IMR-90 (cell line): ENCODE measurements around the gene RNF145.

Experiments used
- BHLHE40 ChIP-seq: fragments of 150-350 bp; IDR thresholded peaks from 2 replicates; pipeline ENCODE4 v1.6.1; 2016; ENCODE audit warnings: mild to moderate bottlenecking, low read depth, low read length
- CHD1 ChIP-seq: IDR thresholded peaks from 2 replicates; pipeline ENCODE4 v1.6.1; 2012; ENCODE audit warnings: low read depth, low read length, improper control_type of control experiment
- ELK1 ChIP-seq: fragments of 150-350 bp; IDR thresholded peaks from 2 replicates; pipeline ENCODE4 v1.6.1; 2016; ENCODE audit warnings: low read depth, mild to moderate bottlenecking, low read length, moderate library complexity, borderline replicate concordance
- FOS ChIP-seq: fragments of 150-350 bp; IDR thresholded peaks from 2 replicates; pipeline ENCODE4 v1.6.1; 2016; ENCODE audit warnings: low read depth, low read length
- MAZ ChIP-seq: IDR thresholded peaks from 2 replicates; pipeline ENCODE4 v1.6.1; 2012; ENCODE audit warnings: low read depth, mild to moderate bottlenecking, low read length, improper control_type of control experiment, moderate library complexity, borderline replicate concordance
- NFE2L2 ChIP-seq: fragments of 150-350 bp; IDR thresholded peaks from 2 replicates; pipeline ENCODE4 v1.6.1; 2016; ENCODE audit warnings: low read depth, mild to moderate bottlenecking, low read length
- POLR2A ChIP-seq: IDR thresholded peaks from 2 replicates; pipeline ENCODE4 v1.6.1; 2012; ENCODE audit warnings: mild to moderate bottlenecking, low read depth, low read length
- RAD21 ChIP-seq: IDR thresholded peaks from 2 replicates; pipeline ENCODE4 v1.6.1; 2012; ENCODE audit warnings: low read length, improper control_type of control experiment
- RCOR1 ChIP-seq: IDR thresholded peaks from 2 replicates; pipeline ENCODE4 v1.6.1; 2012; ENCODE audit warnings: mild to moderate bottlenecking, low read length, improper control_type of control experiment; ENCODE audit not compliant: insufficient replicate concordance
- RFX5 ChIP-seq: IDR thresholded peaks from 2 replicates; pipeline ENCODE4 v1.8.0; 2012; ENCODE audit warnings: low read depth, mild to moderate bottlenecking, low read length, moderate library complexity
- SMC3 ChIP-seq: fragments of 150-350 bp; IDR thresholded peaks from 2 replicates; pipeline ENCODE4 v1.6.1; 2016; ENCODE audit warnings: low read depth, mild to moderate bottlenecking, antibody characterized with exemption, low read length, moderate library complexity
- USF2 ChIP-seq: fragments of 150-350 bp; IDR thresholded peaks from 2 replicates; pipeline ENCODE4 v1.6.1; 2017; ENCODE audit warnings: mild to moderate bottlenecking, antibody characterized with exemption, low read length, low read depth
- TF ChIP-seq, protein P1 (sequence below): conservative IDR thresholded peaks from 2 replicates; pipeline ENCODE4 v1.5.1; 2012; ENCODE audit warnings: mild to moderate bottlenecking, low read depth, low read length, improper control_type of control experiment

- TF ChIP-seq, protein P1, sequence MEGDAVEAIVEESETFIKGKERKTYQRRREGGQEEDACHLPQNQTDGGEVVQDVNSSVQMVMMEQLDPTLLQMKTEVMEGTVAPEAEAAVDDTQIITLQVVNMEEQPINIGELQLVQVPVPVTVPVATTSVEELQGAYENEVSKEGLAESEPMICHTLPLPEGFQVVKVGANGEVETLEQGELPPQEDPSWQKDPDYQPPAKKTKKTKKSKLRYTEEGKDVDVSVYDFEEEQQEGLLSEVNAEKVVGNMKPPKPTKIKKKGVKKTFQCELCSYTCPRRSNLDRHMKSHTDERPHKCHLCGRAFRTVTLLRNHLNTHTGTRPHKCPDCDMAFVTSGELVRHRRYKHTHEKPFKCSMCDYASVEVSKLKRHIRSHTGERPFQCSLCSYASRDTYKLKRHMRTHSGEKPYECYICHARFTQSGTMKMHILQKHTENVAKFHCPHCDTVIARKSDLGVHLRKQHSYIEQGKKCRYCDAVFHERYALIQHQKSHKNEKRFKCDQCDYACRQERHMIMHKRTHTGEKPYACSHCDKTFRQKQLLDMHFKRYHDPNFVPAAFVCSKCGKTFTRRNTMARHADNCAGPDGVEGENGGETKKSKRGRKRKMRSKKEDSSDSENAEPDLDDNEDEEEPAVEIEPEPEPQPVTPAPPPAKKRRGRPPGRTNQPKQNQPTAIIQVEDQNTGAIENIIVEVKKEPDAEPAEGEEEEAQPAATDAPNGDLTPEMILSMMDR = no peak
- TF ChIP-seq MAZ = no peak
- no peak for TF ChIP-seq RCOR1
- TF ChIP-seq POLR2A = no peak
- TF ChIP-seq USF2 = no peak
- TF ChIP-seq ELK1 = no peak
- no peak for TF ChIP-seq FOS
- no peak for TF ChIP-seq CHD1
- no peak for TF ChIP-seq BHLHE40
- no peak for TF ChIP-seq RAD21
- TF ChIP-seq NFE2L2 = no peak
- TF ChIP-seq RFX5 = no peak
- TF ChIP-seq SMC3 = no peak
Observed at GRCh38 chr5:159152876-159153275, 56.5 kb downstream of the RNF145 start.
